ENCODE measurements around the gene LSMEM2. TPM values are rescaled to one million over a fixed set of nuclear protein-coding genes. Genes with fewer than 3 reads are reported as not detected.

The LSMEM2 gene
- total and polyA plus RNA-seq, 2 experiments from 2014 or later: 0.59 to 0.86 TPM

- Histone ChIP-seq H3K36me3 (ENCODE audit: insufficient read depth) (no peaks in the 10 kb centered on the region), H3K9me2 (ENCODE audit: insufficient read depth) (no peaks in the 10 kb centered on the region), H2AFZ (no peak overlapping the region), H4K20me1 (replicated peaks; ENCODE audit: insufficient read depth) (peaks cover 38% of the 10 kb centered on the region), H3F3A (replicated peaks; ENCODE audit: low read depth) (peaks cover 35% of the 10 kb centered on the region), H3K4me3 (peak overlapping the region; percentile 90), H3K27ac (ENCODE audit: low read depth) (peak overlapping the region; percentile 90), H3K27me3 (ENCODE audit: insufficient read depth) (no peaks in the 10 kb centered on the region), H3K79me2 (replicated peaks; ENCODE audit: insufficient read depth) (peaks cover 69% of the 10 kb centered on the region), H3K4me1 (ENCODE audit: insufficient read depth) (peaks cover 60% of the 10 kb centered on the region), H3K4me2 (peak overlapping the region; percentile 84)
- peak; percentile 84 for DNase-seq (ENCODE audit: low spot score)
- no peak for TF ChIP-seq STAT1 (IDR thresholded peaks at IDR 0.05; ENCODE audit: unreplicated experiment)
- TF ChIP-seq POLR2AphosphoS5 (IDR thresholded peaks at IDR 0.05; ENCODE audit: low read depth): 0 out of 2 replicates have a peak, but pooled peaks have one; percentile 17
- 0 out of 2 replicates have a peak, but pooled peaks have one; percentile 34 for TF ChIP-seq ETS1 (IDR thresholded peaks at IDR 0.05)
- H3K4me3 Mint-ChIP-seq: peak overlapping the region; percentile 97
- peaks cover 21% of the 10 kb centered on the region for H3K27me3 Mint-ChIP-seq (ENCODE audit: insufficient read depth, low read depth, poor library complexity)
- ATAC-seq: peak; percentile 4
- peaks cover 63% of the 10 kb centered on the region for H3K4me1 Mint-ChIP-seq
- H3K36me3 Mint-ChIP-seq (ENCODE audit: low read depth): peaks cover 3% of the 10 kb centered on the region; the same call in 1 of the 3 replicates
- H3K9me3 Mint-ChIP-seq: no peaks in the 10 kb centered on the region
- H3K27ac Mint-ChIP-seq: peak overlapping the region; percentile 93
These were observed 40.9 kb upstream of the LSMEM2 start for GRCh38 chr3:50237754-50238548.

GRCh38 chr3:50238549-50239026 lies 40.3 kb upstream of the LSMEM2 start:
- peak overlapping the region; percentile 84 for H3K4me2 ChIP-seq
- Mint-ChIP-seq H3K4me1 (peaks cover 68% of the 10 kb centered on the region), H3K27me3 (ENCODE audit: insufficient read depth, low read depth, poor library complexity) (peaks cover 20% of the 10 kb centered on the region), H3K9me3 (no peaks in the 10 kb centered on the region), H3K36me3 (ENCODE audit: low read depth) (peaks cover 4% of the 10 kb centered on the region; the same call in 2 of the 3 replicates), H3K27ac (no peak overlapping the region; the same call in 1 of the 2 replicates), H3K4me3 (peak overlapping the region; percentile 97)
- no peaks in the 10 kb centered on the region for H3K27me3 ChIP-seq (ENCODE audit: insufficient read depth)
- H2AFZ ChIP-seq: no peak overlapping the region
- no peaks in the 10 kb centered on the region for H3K9me2 ChIP-seq (ENCODE audit: insufficient read depth)
- peaks cover 35% of the 10 kb centered on the region for H3F3A ChIP-seq (replicated peaks; ENCODE audit: low read depth)
- peaks cover 75% of the 10 kb centered on the region for H3K79me2 ChIP-seq (replicated peaks; ENCODE audit: insufficient read depth)
- H4K20me1 ChIP-seq (replicated peaks; ENCODE audit: insufficient read depth): peaks cover 41% of the 10 kb centered on the region
- H3K4me3 ChIP-seq: peak overlapping the region; percentile 90
- no peak for ATAC-seq
- peak overlapping the region; percentile 90 for H3K27ac ChIP-seq (ENCODE audit: low read depth)
- no peak for DNase-seq (ENCODE audit: low spot score)
- H3K4me1 ChIP-seq (ENCODE audit: insufficient read depth): peaks cover 67% of the 10 kb centered on the region
- no peaks in the 10 kb centered on the region for H3K36me3 ChIP-seq (ENCODE audit: insufficient read depth)
- TF ChIP-seq ZNF331 (CRISPR knock-in tag; IDR thresholded peaks at IDR 0.05; ENCODE audit: low read depth): no peak
- no peak for TF ChIP-seq EZH2 (IDR thresholded peaks at IDR 0.05; ENCODE audit: low read depth, unreplicated experiment)
- TF ChIP-seq ETS1 (IDR thresholded peaks at IDR 0.05): no peak
- no peak for TF ChIP-seq JUNB (IDR thresholded peaks at IDR 0.05; ENCODE audit: unreplicated experiment)
- no peak for TF ChIP-seq STAT1 (IDR thresholded peaks at IDR 0.05; ENCODE audit: unreplicated experiment)
- TF ChIP-seq POLR2AphosphoS5 (IDR thresholded peaks at IDR 0.05; ENCODE audit: low read depth): no peak
- TF ChIP-seq ZNF462 (CRISPR knock-in tag; IDR thresholded peaks at IDR 0.05): no peak
- no peak for TF ChIP-seq CTCF (conservative IDR thresholded peaks at IDR 0.05; ENCODE audit: low read depth in 2 of 2)
- TF ChIP-seq EZH2phosphoT487 (IDR thresholded peaks at IDR 0.05; ENCODE audit: unreplicated experiment): no peak

All from GM23338 (cell line).